Measurements from ENCODE around the gene DNAJB2.

DNA sequence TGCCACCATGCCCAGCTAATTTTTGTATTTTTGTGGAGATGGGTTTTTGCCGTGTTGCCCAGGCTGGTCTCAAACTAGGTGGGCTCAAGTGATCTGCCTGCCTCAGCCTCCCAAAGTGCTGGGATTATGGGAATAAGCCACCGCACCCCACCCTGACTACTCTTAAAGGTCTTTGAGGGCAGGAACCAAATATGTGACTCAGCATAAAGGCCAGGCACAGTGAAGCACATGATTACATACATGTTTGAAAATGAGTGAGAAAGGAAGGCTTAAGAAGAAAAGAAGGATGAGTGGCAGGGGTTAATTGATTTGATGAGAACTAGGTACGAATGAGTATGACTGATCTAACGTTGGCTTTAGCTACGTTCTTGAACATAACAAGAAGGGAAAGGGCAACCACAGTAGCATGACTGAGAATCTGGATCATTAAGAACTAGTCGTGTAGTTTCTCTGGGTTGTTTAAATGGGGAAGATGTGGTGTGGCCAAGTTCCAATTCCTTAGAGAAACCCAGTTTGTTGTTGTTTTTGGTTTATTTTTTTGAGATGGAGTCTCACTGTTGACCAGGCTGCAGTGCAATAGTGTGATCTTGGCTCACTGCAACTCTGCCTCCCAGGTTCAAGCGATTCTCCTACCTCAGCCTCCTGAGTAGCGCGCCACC lies 46.6 kb downstream of the DNAJB2 start:
- TF ChIP-seq EZH2 (IDR thresholded peaks at IDR 0.05) (no peak), POLR2AphosphoS5 (IDR thresholded peaks at IDR 0.05; ENCODE audit: borderline replicate concordance, low read depth, low read length) (no peak), FOXP2 (optimal IDR thresholded peaks at IDR 0.05; ENCODE audit: control extremely low read depth, extremely low read length, insufficient read depth) (no peak)
